GM12892 (cell line): ENCODE results near the gene STK17A.
A peak's percentile ranks its signal among the peaks of the same experiment; 100 is the strongest.

Source experiments
- DNase-seq: peaks from one replicate; pipeline ENCODE4 v3.0.0; 2011; ENCODE audit not compliant: insufficient read length
- FAIRE-seq: peaks from 2 replicates; lab custom pipeline; 2011; peaks lifted over from hg19 to GRCh38; lab: Jason Lieb, UNC
- POLR2A ChIP-seq: IDR thresholded peaks from 2 replicates; pipeline ENCODE4 v1.6.1; 2011; ENCODE audit warnings: low read depth, low read length, control low read depth
- POLR2AphosphoS5 ChIP-seq: IDR thresholded peaks from 2 replicates; pipeline ENCODE4 v1.6.1; 2011; ENCODE audit warnings: low read depth, low read length, control low read depth
- TAF1 ChIP-seq: IDR thresholded peaks from 2 replicates; pipeline ENCODE4 v1.6.1; 2011; ENCODE audit warnings: low read depth, mild to moderate bottlenecking, control low read depth, low read length, borderline replicate concordance

Gene STK17A

DNA sequence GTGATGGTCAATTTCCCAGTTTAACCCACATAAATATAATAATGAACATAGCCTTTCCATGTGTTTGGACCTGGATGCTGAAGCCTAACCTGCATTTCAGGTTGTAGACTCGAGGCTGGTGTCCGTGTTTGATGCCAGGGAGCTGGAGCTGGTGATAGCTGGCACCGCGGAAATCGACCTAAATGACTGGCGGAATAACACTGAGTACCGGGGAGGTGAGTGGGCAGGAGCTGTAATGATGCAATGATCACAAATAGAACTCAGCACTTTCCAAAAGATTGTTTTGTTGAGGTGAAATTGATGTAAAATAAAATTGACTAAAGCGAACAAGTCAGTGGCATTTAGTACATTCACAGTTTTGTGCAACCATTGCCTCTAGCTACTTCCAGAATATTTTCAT lies 30.8 kb upstream of the STK17A start:
- DNase-seq (no peak), FAIRE-seq (no peak)
- no peak for TF ChIP-seq POLR2A
- no peak for TF ChIP-seq POLR2AphosphoS5
- TF ChIP-seq TAF1: no peak

- DNase-seq (no peak), FAIRE-seq (no peak)
- TF ChIP-seq POLR2AphosphoS5 (no peak), TAF1 (no peak)
Observed at GRCh38 chr7:43553999-43554398, 28.9 kb upstream of the STK17A start.

GRCh38 chr7:43554423-43554822 lies 28.5 kb upstream of the STK17A start:
- FAIRE-seq: no peak
- TF ChIP-seq POLR2AphosphoS5 (no peak), POLR2A (no peak), TAF1 (no peak)
- DNase-seq: no peak

GRCh38 chr7:43557831-43558495 lies 24.9 kb upstream of the STK17A start:
- FAIRE-seq: no peak
- DNase-seq: no peak
- TF ChIP-seq TAF1 (no peak), POLR2A (no peak), POLR2AphosphoS5 (no peak)

DNA sequence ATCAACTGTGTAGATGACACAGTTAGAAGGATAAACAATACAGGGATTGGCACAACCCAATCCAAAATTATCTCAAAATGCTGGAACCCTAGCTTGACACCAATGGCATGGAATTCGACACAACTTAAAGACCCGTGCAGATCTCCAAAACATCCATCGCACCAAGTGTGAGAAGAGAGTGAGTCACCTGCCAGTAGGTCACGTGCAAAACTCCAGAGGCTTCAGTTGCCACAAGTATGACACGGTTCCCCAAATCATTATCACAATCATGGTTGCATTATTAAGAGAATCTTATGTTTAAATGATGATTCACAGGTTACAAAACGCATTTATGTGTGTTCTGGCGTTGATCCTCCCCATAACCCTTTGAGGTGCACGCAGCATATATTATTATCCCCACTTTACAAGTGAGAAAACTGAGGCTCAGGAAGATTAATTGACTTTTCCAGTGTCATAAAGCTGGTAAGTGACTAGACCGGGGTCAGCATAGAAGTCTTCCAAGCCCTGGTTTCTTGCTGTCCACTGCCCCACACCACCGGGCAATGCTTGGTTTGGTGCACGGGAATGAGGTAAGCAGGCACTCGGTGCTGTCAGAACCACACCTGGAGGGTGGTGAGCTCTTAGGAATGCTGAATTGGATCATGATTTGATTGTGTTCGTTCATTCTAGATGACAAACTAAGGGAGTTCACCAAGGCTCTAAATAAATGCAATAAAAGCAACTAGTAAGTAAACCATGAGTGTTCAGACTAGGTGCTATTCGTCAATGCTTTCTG lies 23.6 kb upstream of the STK17A start:
- DNase-seq: no peak
- TF ChIP-seq TAF1 (no peak), POLR2AphosphoS5 (no peak), POLR2A (no peak)
- no peak for FAIRE-seq

DNA sequence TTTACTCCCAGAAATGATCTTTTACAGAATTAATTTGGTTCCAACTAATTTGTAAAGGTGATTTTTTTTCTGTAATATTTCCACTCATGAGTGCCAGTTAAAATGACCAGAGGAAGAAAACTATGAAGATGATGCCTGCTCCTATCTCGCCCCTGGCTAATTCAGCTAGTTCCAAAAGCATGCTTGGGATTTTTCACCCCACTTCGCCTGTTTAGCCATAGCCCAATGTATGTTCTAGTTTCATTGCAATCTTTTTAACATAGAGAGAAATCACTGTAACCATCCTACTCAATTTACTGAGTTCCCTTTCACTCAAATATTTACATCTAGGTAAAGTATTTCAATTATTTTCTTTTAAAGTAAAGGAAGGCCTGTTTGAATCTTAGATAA lies 23.0 kb upstream of the STK17A start:
- TF ChIP-seq TAF1 (no peak), POLR2A (no peak), POLR2AphosphoS5 (no peak)
- DNase-seq: no peak
- FAIRE-seq: no peak

- no peak for TF ChIP-seq TAF1
- TF ChIP-seq POLR2A: no peak
- TF ChIP-seq POLR2AphosphoS5: no peak
- FAIRE-seq (no peak), DNase-seq (no peak)
Observed at GRCh38 chr7:43560742-43561330, 22.1 kb upstream of the STK17A start.

- TF ChIP-seq TAF1 (no peak), POLR2AphosphoS5 (no peak), POLR2A (no peak)
- FAIRE-seq: no peak
- no peak for DNase-seq
Observed at GRCh38 chr7:43562383-43562782, 20.5 kb upstream of the STK17A start.

GRCh38 chr7:43565786-43566185 lies 17.1 kb upstream of the STK17A start:
- no peak for FAIRE-seq
- DNase-seq: no peak
- TF ChIP-seq POLR2A: no peak
- TF ChIP-seq POLR2AphosphoS5: no peak
- TF ChIP-seq TAF1: no peak

DNA sequence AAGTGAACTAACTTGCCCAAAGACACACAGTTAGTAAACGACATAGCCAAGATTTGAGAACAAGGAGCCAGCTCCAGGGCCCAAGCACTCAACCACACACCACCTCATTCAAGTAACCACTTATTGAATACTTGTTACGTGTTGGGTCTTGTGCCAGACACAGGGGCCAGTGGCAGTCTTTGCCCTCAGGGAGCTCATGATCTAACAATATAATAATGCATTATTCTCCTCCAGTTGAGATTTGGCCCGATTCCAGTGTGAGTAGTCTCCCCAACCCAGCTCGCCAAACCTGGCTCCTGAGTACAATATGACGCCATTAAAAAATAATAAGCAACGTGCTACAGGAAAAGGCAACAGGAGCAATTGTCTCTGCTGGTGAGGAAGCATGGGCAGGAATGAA lies 14.4 kb upstream of the STK17A start:
- DNase-seq: no peak
- FAIRE-seq: no peak
- TF ChIP-seq POLR2AphosphoS5 (no peak), TAF1 (no peak), POLR2A (no peak)

DNA sequence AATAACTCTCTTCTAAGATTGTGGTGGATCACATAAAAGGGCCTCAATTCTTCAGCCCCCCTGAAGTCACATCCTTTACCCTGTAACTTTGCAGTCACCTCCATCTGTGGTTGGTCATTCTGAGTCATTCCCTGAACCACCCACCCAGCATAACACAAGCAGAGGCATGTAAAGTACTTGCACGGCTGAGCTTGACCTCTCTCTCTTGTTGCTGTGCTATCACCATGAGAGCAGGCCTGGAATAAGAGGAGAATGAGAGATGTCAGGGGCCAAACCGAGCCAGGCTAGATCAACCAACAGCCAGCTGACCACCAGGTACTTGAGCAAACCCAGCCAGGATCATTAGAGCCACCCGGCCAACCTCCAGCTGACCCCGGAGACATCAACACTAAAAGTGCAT lies 13.5 kb upstream of the STK17A start:
- no peak for DNase-seq
- FAIRE-seq: peak; percentile 84
- no peak for TF ChIP-seq TAF1
- no peak for TF ChIP-seq POLR2A
- TF ChIP-seq POLR2AphosphoS5: no peak
